Measurements from ENCODE around the gene SMOC1. TPM values are rescaled to one million over a fixed set of nuclear protein-coding genes. Genes with fewer than 3 reads are reported as not detected.

The SMOC1 gene
- total RNA-seq, 3 donors from 2014 or later (not counting 1 experiment from before 2014, with no cell fraction given), result not detected

DNA sequence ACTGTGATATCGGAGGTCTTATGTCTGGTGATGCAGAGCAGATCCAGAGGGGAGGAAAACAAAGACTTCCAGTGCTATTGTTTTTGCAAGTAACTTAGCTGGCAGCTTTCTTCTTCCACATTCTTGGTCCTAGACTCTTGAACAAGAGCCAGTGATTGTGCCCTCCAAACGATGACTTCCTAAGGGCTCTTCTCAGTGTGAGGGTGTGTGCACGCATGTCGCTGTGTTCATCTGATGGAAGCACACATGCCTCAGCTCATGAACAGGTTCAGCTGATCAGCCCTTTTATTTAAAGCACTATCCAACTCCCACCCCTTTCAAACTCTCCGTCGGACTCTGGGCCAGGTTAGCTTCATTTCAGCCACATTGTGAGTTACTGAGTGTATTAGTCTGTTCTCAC, 59.5 kb downstream of the SMOC1 start:
- Histone ChIP-seq H3K27ac (ENCODE audit: low read length) (no peak overlapping the region), H3K9me3 (ENCODE audit: control insufficient read depth, insufficient read depth, low read length) (no peaks in the 10 kb centered on the region), H3K4me1 (ENCODE audit: control insufficient read depth, insufficient read depth, low read length) (no peaks in the 10 kb centered on the region), H3K36me3 (ENCODE audit: control insufficient read depth, insufficient read depth, low read length) (no peaks in the 10 kb centered on the region), H3K27me3 (ENCODE audit: control insufficient read depth, insufficient read depth, low read length) (peaks cover 4% of the 10 kb centered on the region), H3K4me3 (ENCODE audit: low read length) (no peak overlapping the region)
- Mint-ChIP-seq H3K4me1 (no peaks in the 10 kb centered on the region), H3K36me3 (no peaks in the 10 kb centered on the region), H3K27ac (no peak overlapping the region), H3K4me3 (no peak overlapping the region), H3K9me3 (no peaks in the 10 kb centered on the region), H3K27me3 (ENCODE audit: low read depth in 2 of 2) (peaks cover 16 to 52% of the 10 kb centered on the region in 2 donors)
- ATAC-seq (no peak), DNase-seq (no peak)
- TF ChIP-seq, protein P1, sequence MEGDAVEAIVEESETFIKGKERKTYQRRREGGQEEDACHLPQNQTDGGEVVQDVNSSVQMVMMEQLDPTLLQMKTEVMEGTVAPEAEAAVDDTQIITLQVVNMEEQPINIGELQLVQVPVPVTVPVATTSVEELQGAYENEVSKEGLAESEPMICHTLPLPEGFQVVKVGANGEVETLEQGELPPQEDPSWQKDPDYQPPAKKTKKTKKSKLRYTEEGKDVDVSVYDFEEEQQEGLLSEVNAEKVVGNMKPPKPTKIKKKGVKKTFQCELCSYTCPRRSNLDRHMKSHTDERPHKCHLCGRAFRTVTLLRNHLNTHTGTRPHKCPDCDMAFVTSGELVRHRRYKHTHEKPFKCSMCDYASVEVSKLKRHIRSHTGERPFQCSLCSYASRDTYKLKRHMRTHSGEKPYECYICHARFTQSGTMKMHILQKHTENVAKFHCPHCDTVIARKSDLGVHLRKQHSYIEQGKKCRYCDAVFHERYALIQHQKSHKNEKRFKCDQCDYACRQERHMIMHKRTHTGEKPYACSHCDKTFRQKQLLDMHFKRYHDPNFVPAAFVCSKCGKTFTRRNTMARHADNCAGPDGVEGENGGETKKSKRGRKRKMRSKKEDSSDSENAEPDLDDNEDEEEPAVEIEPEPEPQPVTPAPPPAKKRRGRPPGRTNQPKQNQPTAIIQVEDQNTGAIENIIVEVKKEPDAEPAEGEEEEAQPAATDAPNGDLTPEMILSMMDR (IDR thresholded peaks at IDR 0.05), result no peak
- 94% methylated on average over 4 of the region's 6 CpGs for WGBS (ENCODE audit: insufficient coverage)
- intact Hi-C loops (cut with micrococcal nuclease), result no loop called here

DNA sequence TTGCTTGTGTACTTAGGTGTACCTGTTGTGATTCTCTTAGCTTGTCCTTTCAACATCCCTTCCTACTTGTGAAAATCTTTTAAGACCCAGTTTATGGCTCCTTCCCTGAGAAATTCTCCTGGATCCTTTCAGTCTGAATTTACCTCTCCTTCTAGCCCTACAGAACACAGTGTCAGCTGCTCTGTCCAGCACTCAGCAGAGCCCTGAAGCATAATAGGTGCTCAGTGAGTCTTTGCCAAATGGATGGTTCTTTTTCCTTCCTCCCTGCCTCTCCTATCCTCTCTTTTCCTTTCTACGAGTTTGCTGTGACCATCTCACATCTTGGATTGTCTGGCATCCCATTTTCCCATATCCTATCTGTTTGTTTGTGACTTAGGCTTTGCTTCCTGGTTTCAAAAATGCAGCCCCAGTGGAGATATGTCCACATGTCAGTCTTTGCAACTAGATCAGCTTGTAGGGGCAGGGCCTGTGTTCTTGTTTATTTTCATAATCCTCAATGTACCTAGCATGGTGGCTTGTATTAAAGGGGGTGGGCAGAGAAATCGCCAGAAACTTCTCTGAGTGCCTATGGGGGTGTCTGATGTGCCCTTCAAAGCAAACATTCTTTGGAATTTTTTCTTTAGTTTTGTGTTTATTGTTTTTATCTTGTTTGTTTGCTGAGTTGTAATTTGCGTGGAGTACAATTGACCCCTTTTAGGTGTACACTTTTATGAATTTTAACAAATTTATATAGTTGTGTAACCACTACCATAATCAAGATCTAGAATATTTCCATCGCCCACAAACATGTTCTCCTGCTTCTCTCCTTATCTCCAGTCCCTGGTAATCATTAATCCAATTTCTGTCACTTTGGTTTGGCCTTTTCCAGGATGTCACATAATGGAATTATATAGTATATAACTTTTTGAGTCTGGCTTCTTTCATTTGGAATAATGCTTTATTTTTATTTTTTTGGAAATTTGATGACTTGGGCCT, 62.8 kb downstream of the SMOC1 start:
- no peak overlapping the region for H3K27ac Mint-ChIP-seq
- H3K9me3 ChIP-seq (ENCODE audit: control insufficient read depth, insufficient read depth, low read length), result peaks cover 4% of the 10 kb centered on the region
- 52% methylated on average over 3 of the region's 4 CpGs for WGBS (ENCODE audit: insufficient coverage)
- peaks cover 0 to 4% of the 10 kb centered on the region in 2 donors for H3K9me3 Mint-ChIP-seq
- H3K4me3 ChIP-seq (ENCODE audit: low read length), result no peak overlapping the region
- no peaks in the 10 kb centered on the region for H3K4me1 Mint-ChIP-seq
- peaks cover 16 to 62% of the 10 kb centered on the region in 2 donors for H3K27me3 Mint-ChIP-seq (ENCODE audit: low read depth in 2 of 2)
- H3K4me1 ChIP-seq (ENCODE audit: control insufficient read depth, insufficient read depth, low read length), result no peaks in the 10 kb centered on the region
- no peaks in the 10 kb centered on the region for H3K27me3 ChIP-seq (ENCODE audit: control insufficient read depth, insufficient read depth, low read length)
- H3K36me3 Mint-ChIP-seq, result peaks cover 9% of the 10 kb centered on the region
- ATAC-seq (no peak), DNase-seq (no peak)
- H3K4me3 Mint-ChIP-seq, result no peak overlapping the region
- intact Hi-C loops (cut with micrococcal nuclease), result no loop called here
- no peaks in the 10 kb centered on the region for H3K36me3 ChIP-seq (ENCODE audit: control insufficient read depth, insufficient read depth, low read length)
- no peak overlapping the region for H3K27ac ChIP-seq (ENCODE audit: low read length)
- TF ChIP-seq, protein P1 (IDR thresholded peaks at IDR 0.05), result no peak

DNA sequence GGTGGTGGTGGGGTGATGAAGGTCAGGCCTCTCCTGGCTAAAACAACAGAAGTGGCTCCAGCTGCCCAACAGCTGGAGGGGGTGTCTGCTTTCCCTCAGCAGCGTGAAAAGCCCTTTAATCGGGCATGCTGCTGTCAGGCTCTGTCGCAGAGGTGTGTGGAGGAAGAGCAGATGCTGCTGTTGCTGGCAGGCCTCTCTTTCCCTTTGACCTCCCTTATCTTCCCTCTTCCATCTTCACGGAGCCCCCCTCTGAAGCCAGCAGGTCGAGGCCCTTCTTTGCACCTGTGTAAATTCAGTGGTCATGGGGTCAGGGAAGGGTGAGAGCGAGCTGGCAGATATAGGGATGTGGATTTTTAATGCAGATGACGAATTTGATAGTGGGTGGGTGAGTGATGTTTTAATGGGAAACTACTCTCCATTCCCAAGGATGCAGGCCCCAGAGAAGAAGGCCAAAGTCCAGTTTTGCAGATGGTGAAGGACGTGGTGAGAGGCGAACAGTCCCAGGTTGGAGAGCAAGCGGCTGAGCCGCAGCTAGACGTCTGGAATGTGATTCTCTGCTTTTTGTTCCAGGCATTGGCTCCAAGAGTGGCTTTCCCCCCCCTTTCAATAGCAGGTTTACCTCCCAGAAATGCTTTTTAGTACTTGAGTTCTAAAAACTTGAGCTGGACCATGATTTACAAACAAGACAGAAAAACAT, 64.0 kb downstream of the SMOC1 start:
- Mint-ChIP-seq H3K36me3 (peaks cover 9% of the 10 kb centered on the region), H3K4me3 (no peak overlapping the region), H3K4me1 (no peaks in the 10 kb centered on the region), H3K9me3 (peaks cover 0 to 5% of the 10 kb centered on the region in 2 donors), H3K27ac (no peak overlapping the region), H3K27me3 (ENCODE audit: low read depth in 2 of 2) (peaks cover 16 to 66% of the 10 kb centered on the region in 2 donors)
- Histone ChIP-seq H3K4me3 (ENCODE audit: low read length) (no peak overlapping the region), H3K9me3 (ENCODE audit: control insufficient read depth, insufficient read depth, low read length) (peaks cover 4% of the 10 kb centered on the region), H3K27ac (ENCODE audit: low read length) (no peak overlapping the region), H3K4me1 (ENCODE audit: control insufficient read depth, insufficient read depth, low read length) (no peaks in the 10 kb centered on the region), H3K27me3 (ENCODE audit: control insufficient read depth, insufficient read depth, low read length) (no peaks in the 10 kb centered on the region), H3K36me3 (ENCODE audit: control insufficient read depth, insufficient read depth, low read length) (no peaks in the 10 kb centered on the region)
- WGBS (ENCODE audit: insufficient coverage), result 81% methylated on average over 11 of the region's 12 CpGs
- TF ChIP-seq, protein P1 (IDR thresholded peaks at IDR 0.05), result no peak
- no peak for DNase-seq
- intact Hi-C loops (cut with micrococcal nuclease), result no loop called here
- ATAC-seq, result no peak
